ENCODE data around the gene LAMB3. TPM values are rescaled to one million over a fixed set of nuclear protein-coding genes. Genes with fewer than 3 reads are reported as not detected.

LAMB3 gene
- total RNA-seq, 1 donor from 2014 or later: 2.6 TPM

DNA sequence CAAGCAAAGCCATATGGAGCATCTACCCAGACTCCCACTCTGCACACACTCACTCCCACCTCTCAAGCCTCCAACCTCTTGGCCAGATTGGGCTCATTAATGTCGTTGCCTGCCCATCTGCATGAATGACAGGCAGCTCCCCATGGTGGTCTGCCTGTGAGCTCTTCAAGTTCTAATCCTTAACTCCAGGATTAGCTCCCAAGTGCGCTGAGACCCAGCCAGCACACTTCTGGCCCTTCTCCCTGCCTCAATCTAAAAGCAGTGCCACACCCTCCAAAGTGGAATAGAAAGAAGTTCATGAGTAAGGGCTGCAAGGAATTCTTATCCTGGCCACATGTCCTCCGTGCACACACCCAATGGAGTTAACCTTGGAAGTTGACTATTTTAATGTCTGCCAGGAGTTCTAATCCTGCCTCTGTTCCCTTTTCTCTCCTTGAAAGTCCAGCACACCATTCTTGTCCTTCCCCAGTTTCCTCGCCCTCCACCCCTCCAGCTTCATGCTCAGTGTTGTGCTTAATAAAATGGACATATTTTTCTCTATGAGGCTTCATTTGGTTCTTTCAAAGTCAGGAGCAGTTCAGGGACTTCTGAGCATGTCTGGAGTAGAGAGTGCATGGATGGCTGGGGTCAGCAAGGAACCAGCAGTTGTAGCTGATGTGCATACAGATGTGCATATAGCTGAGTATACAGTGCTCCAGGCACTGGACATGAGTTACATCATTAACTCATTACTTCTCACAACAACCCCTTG, 38.6 kb downstream of the LAMB3 start:
- peaks cover 10% of the 10 kb centered on the region for H3K27me3 Mint-ChIP-seq (ENCODE audit: unreplicated experiment)
- TF ChIP-seq, protein P1, sequence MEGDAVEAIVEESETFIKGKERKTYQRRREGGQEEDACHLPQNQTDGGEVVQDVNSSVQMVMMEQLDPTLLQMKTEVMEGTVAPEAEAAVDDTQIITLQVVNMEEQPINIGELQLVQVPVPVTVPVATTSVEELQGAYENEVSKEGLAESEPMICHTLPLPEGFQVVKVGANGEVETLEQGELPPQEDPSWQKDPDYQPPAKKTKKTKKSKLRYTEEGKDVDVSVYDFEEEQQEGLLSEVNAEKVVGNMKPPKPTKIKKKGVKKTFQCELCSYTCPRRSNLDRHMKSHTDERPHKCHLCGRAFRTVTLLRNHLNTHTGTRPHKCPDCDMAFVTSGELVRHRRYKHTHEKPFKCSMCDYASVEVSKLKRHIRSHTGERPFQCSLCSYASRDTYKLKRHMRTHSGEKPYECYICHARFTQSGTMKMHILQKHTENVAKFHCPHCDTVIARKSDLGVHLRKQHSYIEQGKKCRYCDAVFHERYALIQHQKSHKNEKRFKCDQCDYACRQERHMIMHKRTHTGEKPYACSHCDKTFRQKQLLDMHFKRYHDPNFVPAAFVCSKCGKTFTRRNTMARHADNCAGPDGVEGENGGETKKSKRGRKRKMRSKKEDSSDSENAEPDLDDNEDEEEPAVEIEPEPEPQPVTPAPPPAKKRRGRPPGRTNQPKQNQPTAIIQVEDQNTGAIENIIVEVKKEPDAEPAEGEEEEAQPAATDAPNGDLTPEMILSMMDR (IDR thresholded peaks at IDR 0.05): no peak

DNA sequence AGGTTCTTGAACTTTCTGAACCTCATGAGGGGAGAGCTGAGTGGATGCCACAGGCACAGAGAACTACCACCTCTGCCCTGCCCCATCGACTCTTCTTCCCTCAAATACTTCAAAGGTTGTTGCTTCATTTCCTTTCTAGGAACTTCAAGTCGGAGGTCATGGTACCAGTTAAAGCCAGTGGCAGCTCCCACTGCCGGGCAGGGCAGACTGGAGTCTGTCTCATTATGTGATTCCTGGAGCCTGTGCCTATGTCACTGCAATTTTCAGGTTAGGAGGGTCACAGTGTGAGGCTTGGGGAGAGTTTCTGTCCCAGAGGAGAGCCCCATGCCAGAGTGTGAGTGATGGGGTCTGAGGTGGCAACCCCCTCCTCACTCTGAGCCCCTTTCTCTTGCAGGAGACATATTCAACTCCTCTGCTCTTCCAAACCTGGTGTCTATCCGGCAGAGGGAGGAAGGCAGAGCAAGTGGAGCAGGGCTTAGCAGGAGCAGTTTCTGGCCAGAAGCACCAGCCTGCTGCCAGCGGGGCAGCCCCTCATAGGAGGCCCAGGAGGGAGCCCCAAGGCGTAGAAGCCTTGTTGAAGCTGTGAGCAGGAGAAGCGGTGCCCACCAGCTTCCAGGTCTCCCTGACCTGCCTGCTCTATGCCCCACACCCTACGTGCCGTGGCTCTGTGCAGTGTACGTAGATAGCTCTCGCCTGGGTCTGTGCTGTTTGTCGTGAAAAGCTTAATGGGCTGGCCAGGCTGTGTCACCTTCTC, 39.4 kb downstream of the LAMB3 start:
- DNase-seq (ENCODE audit: extremely low spot score, unreplicated experiment): no peak
- H3K4me1 Mint-ChIP-seq (ENCODE audit: unreplicated experiment): no peaks in the 10 kb centered on the region
- H3K36me3 Mint-ChIP-seq (ENCODE audit: unreplicated experiment): no peaks in the 10 kb centered on the region
- peaks cover 10% of the 10 kb centered on the region for H3K27me3 Mint-ChIP-seq (ENCODE audit: unreplicated experiment)
- TF ChIP-seq, protein P1 (IDR thresholded peaks at IDR 0.05): no peak
- no peak overlapping the region for H3K27ac Mint-ChIP-seq (ENCODE audit: unreplicated experiment)
- no peaks in the 10 kb centered on the region for H3K9me3 Mint-ChIP-seq (ENCODE audit: unreplicated experiment)
- H3K4me3 Mint-ChIP-seq (ENCODE audit: unreplicated experiment): no peak overlapping the region

More for the DNA sequence above, 38.6 kb downstream of the LAMB3 start:
- Mint-ChIP-seq H3K4me1 (ENCODE audit: unreplicated experiment) (no peaks in the 10 kb centered on the region), H3K27ac (ENCODE audit: unreplicated experiment) (no peak overlapping the region), H3K36me3 (ENCODE audit: unreplicated experiment) (no peaks in the 10 kb centered on the region), H3K4me3 (ENCODE audit: unreplicated experiment) (no peak overlapping the region), H3K9me3 (ENCODE audit: unreplicated experiment) (no peaks in the 10 kb centered on the region)
- no peak for DNase-seq (ENCODE audit: extremely low spot score, unreplicated experiment)

DNA sequence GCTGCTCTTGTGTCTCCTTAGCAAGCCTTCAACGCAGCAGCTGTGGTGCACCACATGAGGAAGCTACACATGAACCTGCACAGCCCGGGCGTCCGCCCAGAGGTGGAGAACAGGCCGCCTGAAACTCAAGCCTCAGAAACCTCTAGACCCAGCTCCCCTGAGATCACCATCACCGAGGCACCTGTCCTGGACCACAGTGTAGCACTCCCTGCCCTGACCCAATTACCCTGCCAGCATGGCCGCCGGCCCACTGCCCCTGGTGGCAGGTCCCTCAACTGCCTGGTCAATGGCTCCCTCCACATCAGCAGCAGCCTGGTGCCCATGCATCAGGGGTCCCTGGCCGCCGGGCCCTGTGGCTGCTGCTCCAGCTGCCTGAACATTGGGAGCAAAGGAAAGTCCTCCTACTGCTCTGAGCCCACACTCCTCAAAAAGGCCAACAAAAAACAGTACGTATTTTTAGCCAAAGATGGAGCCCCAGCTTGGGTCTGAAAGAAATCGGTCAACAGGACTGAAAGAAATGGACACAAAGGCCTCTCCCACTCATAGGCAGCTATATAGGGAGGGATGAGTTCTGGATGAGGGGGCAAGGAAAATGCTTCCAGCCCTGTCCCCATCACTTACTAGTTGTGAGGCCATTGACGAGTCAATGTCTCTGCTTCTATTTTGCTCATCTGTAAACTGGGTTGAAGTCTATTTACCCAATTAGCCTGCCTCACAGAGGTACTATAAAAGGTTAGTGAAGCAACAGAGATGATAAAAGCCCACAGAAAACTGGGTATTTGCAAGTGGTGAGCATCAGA, 40.3 kb downstream of the LAMB3 start:
- Mint-ChIP-seq H3K36me3 (ENCODE audit: unreplicated experiment) (no peaks in the 10 kb centered on the region), H3K27ac (ENCODE audit: unreplicated experiment) (no peak overlapping the region), H3K4me1 (ENCODE audit: unreplicated experiment) (no peaks in the 10 kb centered on the region), H3K27me3 (ENCODE audit: unreplicated experiment) (peaks cover 10% of the 10 kb centered on the region), H3K9me3 (ENCODE audit: unreplicated experiment) (no peaks in the 10 kb centered on the region), H3K4me3 (ENCODE audit: unreplicated experiment) (no peak overlapping the region)
- TF ChIP-seq, protein P1 (IDR thresholded peaks at IDR 0.05): no peak
- no peak for DNase-seq (ENCODE audit: extremely low spot score, unreplicated experiment)

DNA sequence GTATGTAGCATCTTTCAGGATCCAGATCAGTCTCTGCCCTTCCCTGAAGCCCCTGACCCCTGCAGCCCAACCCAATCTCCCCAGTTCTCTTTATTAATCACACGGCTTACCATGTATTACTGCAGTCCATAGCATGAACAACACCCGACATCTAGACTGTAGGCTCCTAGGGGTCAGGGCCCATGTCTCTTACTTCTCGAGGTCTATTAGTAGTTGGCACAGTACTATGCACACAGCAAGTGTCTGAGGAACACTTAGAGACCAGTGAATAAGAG, 41.7 kb downstream of the LAMB3 start:
- H3K4me1 Mint-ChIP-seq (ENCODE audit: unreplicated experiment): no peaks in the 10 kb centered on the region
- no peak overlapping the region for H3K4me3 Mint-ChIP-seq (ENCODE audit: unreplicated experiment)
- peaks cover 10% of the 10 kb centered on the region for H3K27me3 Mint-ChIP-seq (ENCODE audit: unreplicated experiment)
- TF ChIP-seq, protein P1 (IDR thresholded peaks at IDR 0.05): no peak
- no peak for DNase-seq (ENCODE audit: extremely low spot score, unreplicated experiment)
- H3K9me3 Mint-ChIP-seq (ENCODE audit: unreplicated experiment): no peaks in the 10 kb centered on the region
- no peaks in the 10 kb centered on the region for H3K36me3 Mint-ChIP-seq (ENCODE audit: unreplicated experiment)
- H3K27ac Mint-ChIP-seq (ENCODE audit: unreplicated experiment): no peak overlapping the region
